Measurements from ENCODE around the gene NTMT1. TPM values are rescaled to one million over a fixed set of nuclear protein-coding genes. Genes with fewer than 3 reads are reported as not detected.
A peak's percentile ranks its signal among the peaks of the same experiment; 100 is the strongest.

NTMT1 gene
- total and polyA plus RNA-seq, 9 of the 15 experiments (the other 6 are each of a cell fraction or from before 2014, with no cell fraction given): 42.1 to 116 (median 74.7) TPM

DNA sequence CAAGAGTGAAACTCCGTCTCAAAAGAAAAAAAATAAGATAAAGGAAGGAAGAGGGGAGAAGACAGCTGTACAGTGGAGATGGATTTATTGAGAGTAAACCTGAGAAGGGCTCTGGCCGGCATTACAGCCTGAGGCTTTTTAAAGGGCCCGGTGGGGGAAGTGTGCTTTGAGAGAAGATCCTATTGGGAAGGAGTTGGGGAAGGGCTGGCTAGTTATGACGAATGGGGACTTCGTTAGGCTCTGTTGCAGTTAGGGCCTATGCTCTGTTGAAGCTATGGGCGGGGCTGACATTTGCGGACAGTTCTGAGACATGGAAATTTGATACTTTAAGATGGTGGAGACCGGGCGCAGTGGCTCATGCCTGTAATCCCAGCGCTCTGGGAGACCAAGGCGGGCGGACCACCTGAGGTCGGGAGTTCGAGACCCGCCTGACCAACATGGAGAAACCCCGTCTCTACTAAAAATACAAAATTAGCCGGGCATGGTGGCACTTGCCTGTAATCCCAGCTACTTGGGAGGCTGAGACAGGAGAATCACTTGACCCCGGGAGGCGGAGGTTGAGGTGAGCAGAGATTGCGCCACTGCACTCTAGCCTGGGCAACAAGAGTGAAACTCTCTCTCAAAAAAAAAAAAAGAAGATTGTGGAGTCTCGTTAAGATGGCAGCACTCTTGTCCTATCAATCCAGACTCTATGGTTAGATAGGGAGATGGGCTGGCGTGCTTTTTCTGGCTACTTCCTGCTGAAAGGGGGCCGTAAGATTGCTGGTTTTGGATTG, 38.3 kb upstream of the NTMT1 start (continued):
- TF ChIP-seq SMARCC2 (IDR thresholded peaks at IDR 0.05; ENCODE audit: low read depth): no peak
- TF ChIP-seq POLR2G (IDR thresholded peaks at IDR 0.05; ENCODE audit: low read depth, low read length): no peak
- TF ChIP-seq ZEB2 (IDR thresholded peaks at IDR 0.05): no peak; the same call in 1 of the 2 replicates
- TF ChIP-seq, protein P1, sequence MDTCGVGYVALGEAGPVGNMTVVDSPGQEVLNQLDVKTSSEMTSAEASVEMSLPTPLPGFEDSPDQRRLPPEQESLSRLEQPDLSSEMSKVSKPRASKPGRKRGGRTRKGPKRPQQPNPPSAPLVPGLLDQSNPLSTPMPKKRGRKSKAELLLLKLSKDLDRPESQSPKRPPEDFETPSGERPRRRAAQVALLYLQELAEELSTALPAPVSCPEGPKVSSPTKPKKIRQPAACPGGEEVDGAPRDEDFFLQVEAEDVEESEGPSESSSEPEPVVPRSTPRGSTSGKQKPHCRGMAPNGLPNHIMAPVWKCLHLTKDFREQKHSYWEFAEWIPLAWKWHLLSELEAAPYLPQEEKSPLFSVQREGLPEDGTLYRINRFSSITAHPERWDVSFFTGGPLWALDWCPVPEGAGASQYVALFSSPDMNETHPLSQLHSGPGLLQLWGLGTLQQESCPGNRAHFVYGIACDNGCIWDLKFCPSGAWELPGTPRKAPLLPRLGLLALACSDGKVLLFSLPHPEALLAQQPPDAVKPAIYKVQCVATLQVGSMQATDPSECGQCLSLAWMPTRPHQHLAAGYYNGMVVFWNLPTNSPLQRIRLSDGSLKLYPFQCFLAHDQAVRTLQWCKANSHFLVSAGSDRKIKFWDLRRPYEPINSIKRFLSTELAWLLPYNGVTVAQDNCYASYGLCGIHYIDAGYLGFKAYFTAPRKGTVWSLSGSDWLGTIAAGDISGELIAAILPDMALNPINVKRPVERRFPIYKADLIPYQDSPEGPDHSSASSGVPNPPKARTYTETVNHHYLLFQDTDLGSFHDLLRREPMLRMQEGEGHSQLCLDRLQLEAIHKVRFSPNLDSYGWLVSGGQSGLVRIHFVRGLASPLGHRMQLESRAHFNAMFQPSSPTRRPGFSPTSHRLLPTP (IDR thresholded peaks at IDR 0.05; ENCODE audit: borderline replicate concordance, extremely low read depth, insufficient read length): peak; percentile 75
- no peak for TF ChIP-seq GATAD2A (IDR thresholded peaks at IDR 0.05)
- no peak for TF ChIP-seq JUNB (CRISPR knock-in tag; conservative IDR thresholded peaks at IDR 0.05)
- no peak for TF ChIP-seq C11orf30 (IDR thresholded peaks at IDR 0.05; ENCODE audit: low read depth)
- TF ChIP-seq RB1 (IDR thresholded peaks at IDR 0.05; ENCODE audit: low read depth): no peak
- TF ChIP-seq HIVEP1 (CRISPR knock-in tag; IDR thresholded peaks at IDR 0.05): no peak
- TF ChIP-seq HDAC2 (IDR thresholded peaks at IDR 0.05): 0 out of 2 replicates have a peak, but pooled peaks have one; percentile 54

Data from K562 (cell line).